Measurements from ENCODE around the gene ARHGAP8.

ARHGAP8 gene

GRCh38 chr22:44813416-44813815, 61.0 kb downstream of the ARHGAP8 start:
- no peak for DNase-seq

GRCh38 chr22:44814266-44815098, 62.1 kb downstream of the ARHGAP8 start:
- DNase-seq = no peak
- in situ Hi-C loops (cut with HindIII; ENCODE audit: low pct_ligation_motif_present, low pct_unique_long_range_greater_than_20kb, low sequenced_read_pairs) = no loop called here

More at GRCh38 chr22:44813416-44813815, 61.0 kb downstream of the ARHGAP8 start:
- in situ Hi-C loops (cut with HindIII; ENCODE audit: low pct_ligation_motif_present, low pct_unique_long_range_greater_than_20kb, low sequenced_read_pairs) = no loop called here

GRCh38 chr22:44815099-44816070, 63.0 kb downstream of the ARHGAP8 start:
- no peak for DNase-seq
- in situ Hi-C loops (cut with HindIII; ENCODE audit: low pct_ligation_motif_present, low pct_unique_long_range_greater_than_20kb, low sequenced_read_pairs) = no loop called here

GRCh38 chr22:44816141-44816540, 63.8 kb downstream of the ARHGAP8 start:
- DNase-seq = no peak
- in situ Hi-C loops (cut with HindIII; ENCODE audit: low pct_ligation_motif_present, low pct_unique_long_range_greater_than_20kb, low sequenced_read_pairs) = no loop called here

GRCh38 chr22:44818727-44819126, 66.4 kb downstream of the ARHGAP8 start:
- no peak for DNase-seq
- in situ Hi-C loops (cut with HindIII; ENCODE audit: low pct_ligation_motif_present, low pct_unique_long_range_greater_than_20kb, low sequenced_read_pairs) = no loop called here

- no peak for DNase-seq
- in situ Hi-C loops (cut with HindIII; ENCODE audit: low pct_ligation_motif_present, low pct_unique_long_range_greater_than_20kb, low sequenced_read_pairs) = no loop called here
Observed at GRCh38 chr22:44819966-44820631, 67.7 kb downstream of the ARHGAP8 start.

GRCh38 chr22:44821741-44822475, 69.5 kb downstream of the ARHGAP8 start:
- no peak for DNase-seq
- in situ Hi-C loops (cut with HindIII; ENCODE audit: low pct_ligation_motif_present, low pct_unique_long_range_greater_than_20kb, low sequenced_read_pairs) = no loop called here

- DNase-seq = no peak
- in situ Hi-C loops (cut with HindIII; ENCODE audit: low pct_ligation_motif_present, low pct_unique_long_range_greater_than_20kb, low sequenced_read_pairs) = no loop called here
Observed at GRCh38 chr22:44822534-44822933, 70.2 kb downstream of the ARHGAP8 start.

- in situ Hi-C loops (cut with HindIII; ENCODE audit: low pct_ligation_motif_present, low pct_unique_long_range_greater_than_20kb, low sequenced_read_pairs) = no loop called here
- no peak for DNase-seq
Observed at GRCh38 chr22:44823396-44823795, 71.0 kb downstream of the ARHGAP8 start.

- DNase-seq = no peak
- in situ Hi-C loops (cut with HindIII; ENCODE audit: low pct_ligation_motif_present, low pct_unique_long_range_greater_than_20kb, low sequenced_read_pairs) = no loop called here
Observed at GRCh38 chr22:44823806-44824205, 71.4 kb downstream of the ARHGAP8 start.

- in situ Hi-C loops (cut with HindIII; ENCODE audit: low pct_ligation_motif_present, low pct_unique_long_range_greater_than_20kb, low sequenced_read_pairs) = no loop called here
- DNase-seq = no peak
Observed at GRCh38 chr22:44824271-44824670, 71.9 kb downstream of the ARHGAP8 start.

GRCh38 chr22:44825310-44826150, 73.2 kb downstream of the ARHGAP8 start:
- DNase-seq = no peak
- in situ Hi-C loops (cut with HindIII; ENCODE audit: low pct_ligation_motif_present, low pct_unique_long_range_greater_than_20kb, low sequenced_read_pairs) = no loop called here

GRCh38 chr22:44827666-44828190, 75.4 kb downstream of the ARHGAP8 start:
- in situ Hi-C loops (cut with HindIII; ENCODE audit: low pct_ligation_motif_present, low pct_unique_long_range_greater_than_20kb, low sequenced_read_pairs) = no loop called here
- no peak for DNase-seq

GRCh38 chr22:44828193-44828592, 75.8 kb downstream of the ARHGAP8 start:
- DNase-seq = peak; percentile 28
- in situ Hi-C loops (cut with HindIII; ENCODE audit: low pct_ligation_motif_present, low pct_unique_long_range_greater_than_20kb, low sequenced_read_pairs) = no loop called here

GRCh38 chr22:44831885-44832284, 79.5 kb downstream of the ARHGAP8 start:
- DNase-seq = no peak
- in situ Hi-C loops (cut with HindIII; ENCODE audit: low pct_ligation_motif_present, low pct_unique_long_range_greater_than_20kb, low sequenced_read_pairs) = no loop called here

- in situ Hi-C loops (cut with HindIII; ENCODE audit: low pct_ligation_motif_present, low pct_unique_long_range_greater_than_20kb, low sequenced_read_pairs) = no loop called here
- DNase-seq = no peak
Observed at GRCh38 chr22:44834065-44834464, 81.7 kb downstream of the ARHGAP8 start.

GRCh38 chr22:44837481-44837880, 85.1 kb downstream of the ARHGAP8 start:
- DNase-seq = no peak
- in situ Hi-C loops (cut with HindIII; ENCODE audit: low pct_ligation_motif_present, low pct_unique_long_range_greater_than_20kb, low sequenced_read_pairs) = no loop called here
